A204.1 (cell line): ENCODE measurements around the gene PRR9.

Source experiments
- FAIRE-seq: peaks from 2 replicates; lab custom pipeline; 2012; peaks lifted over from hg19 to GRCh38; lab: Jason Lieb, UNC

The PRR9 gene

GRCh38 chr1:153265457-153265856, 48.1 kb downstream of the PRR9 start:
- FAIRE-seq: no peak
